Neural cell (in vitro differentiated cells): ENCODE data around the gene TCEAL9. TPM values are rescaled to one million over a fixed set of nuclear protein-coding genes. Genes with fewer than 3 reads are reported as not detected.

Experiments
- H2AFZ ChIP-seq: fragments of 200-600, 300-800 bp; sonication (generic), shearing (Covaris generic); 2 replicates; pipeline ENCODE4 v1.6.0; 2014; ENCODE audit warnings: low read depth, mild to moderate bottlenecking, antibody characterized with exemption, low read length, moderate library complexity
- H3F3A ChIP-seq: fragments of 200-600 bp; shearing (Covaris generic); 2 replicates; pipeline ENCODE4 v1.6.1; 2016; ENCODE audit warnings: mild to moderate bottlenecking, moderate library complexity, mixed read lengths, antibody characterized with exemption, low read length; ENCODE audit not compliant: insufficient read depth, poor library complexity, severe bottlenecking
- H3K27ac ChIP-seq: fragments of 200-600, 300-800 bp; sonication (generic), shearing (Covaris generic); 2 replicates; pipeline ENCODE4 v1.5.1; 2014; ENCODE audit warnings: mild to moderate bottlenecking, low read length, moderate library complexity
- H3K27me3 ChIP-seq: fragments of 300-800, 200-600 bp; sonication (generic), shearing (Covaris generic); 2 replicates; pipeline ENCODE4 v1.6.0; 2014; ENCODE audit warnings: mild to moderate bottlenecking, low read depth, low read length, moderate library complexity; ENCODE audit not compliant: insufficient read depth
- H3K36me3 ChIP-seq: fragments of 300-800, 200-600 bp; sonication (generic), shearing (Covaris generic); 2 replicates; pipeline ENCODE4 v1.5.1; 2014; ENCODE audit warnings: mild to moderate bottlenecking, antibody characterized with exemption, low read length, moderate library complexity; ENCODE audit not compliant: insufficient read depth
- H3K4me2 ChIP-seq: fragments of 300-800, 200-600 bp; sonication (generic), shearing (Covaris generic); 2 replicates; pipeline ENCODE4 v1.6.0; 2014; ENCODE audit warnings: mild to moderate bottlenecking, low read length
- H3K4me3 ChIP-seq: fragments of 300-800, 200-600 bp; sonication (generic), shearing (Covaris generic); 2 replicates; pipeline ENCODE4 v1.5.1; 2014; ENCODE audit warnings: mild to moderate bottlenecking, low read length, moderate library complexity
- H3K79me2 ChIP-seq: fragments of 200-600 bp; shearing (Covaris generic); replicated peaks from 2 replicates; pipeline ENCODE4 v1.6.0; 2014; ENCODE audit warnings: mild to moderate bottlenecking, low read length, moderate library complexity; ENCODE audit not compliant: insufficient read depth
- H3K9ac ChIP-seq: fragments of 300-800, 200-600 bp; sonication (generic), shearing (Covaris generic); 2 replicates; pipeline ENCODE4 v1.6.1; 2016; ENCODE audit warnings: mild to moderate bottlenecking, low read length, mixed read lengths
- H3K9me2 ChIP-seq: fragments of 200-600 bp; shearing (Covaris generic); 2 replicates; pipeline ENCODE4 v1.6.1; 2016; ENCODE audit warnings: mild to moderate bottlenecking, low read length, mixed read lengths; ENCODE audit not compliant: insufficient read depth
- H3K9me3 ChIP-seq: fragments of 200-600, 300-800 bp; sonication (generic), shearing (Covaris generic); 2 replicates; pipeline ENCODE4 v1.6.1; 2016; ENCODE audit warnings: mild to moderate bottlenecking, mixed run types, low read length, moderate library complexity, mixed read lengths
- H4K20me1 ChIP-seq: fragments of 200-600 bp; shearing (Covaris generic); 2 replicates; pipeline ENCODE4 v1.6.1; 2016; ENCODE audit warnings: mild to moderate bottlenecking, mixed run types; ENCODE audit not compliant: insufficient read depth
- EP300 ChIP-seq: fragments of 450-650 bp; conservative IDR thresholded peaks from 2 replicates; pipeline ENCODE4 v1.6.1; 2014; ENCODE audit warnings: antibody characterized with exemption, mild to moderate bottlenecking, moderate library complexity; ENCODE audit not compliant: poor library complexity, severe bottlenecking
- EZH2 ChIP-seq: fragments of 200-600, 300-800 bp; shearing (Covaris generic), sonication (generic); IDR thresholded peaks from 2 replicates; pipeline ENCODE4 v1.6.1; 2014; ENCODE audit warnings: antibody characterized with exemption, low read length, borderline replicate concordance, mild to moderate bottlenecking; ENCODE audit not compliant: insufficient read depth, poor library complexity, severe bottlenecking
- MXI1 ChIP-seq: fragments of 450-650 bp; conservative IDR thresholded peaks from 2 replicates; pipeline ENCODE4 v1.6.1; 2014; ENCODE audit warnings: antibody characterized with exemption, mild to moderate bottlenecking; ENCODE audit not compliant: poor library complexity, severe bottlenecking
- POLR2AphosphoS5 ChIP-seq: IDR thresholded peaks from 2 replicates; pipeline ENCODE4 v1.6.1; 2012
- SMC3 ChIP-seq: fragments of 450-650 bp; conservative IDR thresholded peaks from 2 replicates; pipeline ENCODE4 v1.6.1; 2014; ENCODE audit warnings: antibody characterized with exemption, mild to moderate bottlenecking, moderate library complexity; ENCODE audit not compliant: poor library complexity
- TAF1 ChIP-seq: IDR thresholded peaks from 2 replicates; pipeline ENCODE4 v1.6.1; 2012; ENCODE audit warnings: low read depth
- polyA plus RNA-seq: library from polyadenylated mRNA; depleted of rRNA; stranded (reverse); fragments of >200 nt; gene quantifications from 2 replicates; pipeline ENCODE4 v1.2.3, GENCODE V29; 2014
- TF ChIP-seq, protein P1 (sequence below): IDR thresholded peaks from 2 replicates; pipeline ENCODE4 v1.6.1; 2012; ENCODE audit warnings: borderline replicate concordance
- TF ChIP-seq, protein P2 (sequence below): fragments of 450-650 bp; IDR thresholded peaks from 2 replicates; pipeline ENCODE4 v1.5.1; 2014; ENCODE audit warnings: antibody characterized with exemption, mild to moderate bottlenecking, moderate library complexity; ENCODE audit not compliant: poor library complexity, severe bottlenecking

TCEAL9 gene
- polyA plus RNA-seq, 1 donor from 2014 or later: 84.5 TPM

DNA sequence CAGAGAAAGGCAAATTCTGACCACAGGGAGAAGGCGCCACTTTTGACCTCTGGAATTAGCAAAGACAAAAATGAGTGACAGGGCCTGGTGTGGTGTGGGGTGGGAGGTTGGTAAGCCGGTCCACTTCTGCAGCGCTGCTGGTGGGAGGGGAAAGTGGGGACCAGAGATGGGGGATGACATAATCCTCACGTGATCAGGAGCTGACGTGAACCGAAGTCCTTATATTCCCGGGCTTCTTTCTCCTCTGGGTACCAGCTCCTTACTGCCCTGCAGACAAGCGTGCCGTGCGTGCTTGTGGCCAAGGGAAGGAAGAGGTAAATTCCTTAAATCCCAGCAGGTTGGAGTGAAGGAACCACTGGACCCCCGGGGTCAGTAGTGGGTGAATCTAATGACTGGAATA is 26.3 kb upstream of the TCEAL9 start, which contains the start of gene TCEAL7:
TSS of gene TCEAL7 (plus strand) at position 249 of the 400 bp plus-strand sequence. CDS start 1,165 bp downstream, outside the sequence.
- no peaks in the 10 kb centered on the region for H3K27me3 ChIP-seq
- no peak within 1 kb of the TSS for H3K4me2 ChIP-seq
- peak within 1 kb of the TSS; percentile 74 for H3K9ac ChIP-seq
- H2AFZ ChIP-seq: no peak within 1 kb of the TSS
- peak within 1 kb of the TSS; percentile 62 for H3K4me3 ChIP-seq
- no peaks in the 10 kb centered on the region for H4K20me1 ChIP-seq
- H3K79me2 ChIP-seq: no peaks in the 10 kb centered on the region
- peak within 1 kb of the TSS; percentile 86 for H3K27ac ChIP-seq
- no peaks in the 10 kb centered on the region for H3K9me2 ChIP-seq
- H3F3A ChIP-seq: no peaks in the 10 kb centered on the region
- H3K36me3 ChIP-seq: no peaks in the 10 kb centered on the region
- TF ChIP-seq MXI1 (no peak), POLR2AphosphoS5 (peak; percentile 89), TAF1 (no peak), SMC3 (peak; percentile 15), EZH2 (no peak), EP300 (peak; percentile 15)
- TF ChIP-seq, protein P1, sequence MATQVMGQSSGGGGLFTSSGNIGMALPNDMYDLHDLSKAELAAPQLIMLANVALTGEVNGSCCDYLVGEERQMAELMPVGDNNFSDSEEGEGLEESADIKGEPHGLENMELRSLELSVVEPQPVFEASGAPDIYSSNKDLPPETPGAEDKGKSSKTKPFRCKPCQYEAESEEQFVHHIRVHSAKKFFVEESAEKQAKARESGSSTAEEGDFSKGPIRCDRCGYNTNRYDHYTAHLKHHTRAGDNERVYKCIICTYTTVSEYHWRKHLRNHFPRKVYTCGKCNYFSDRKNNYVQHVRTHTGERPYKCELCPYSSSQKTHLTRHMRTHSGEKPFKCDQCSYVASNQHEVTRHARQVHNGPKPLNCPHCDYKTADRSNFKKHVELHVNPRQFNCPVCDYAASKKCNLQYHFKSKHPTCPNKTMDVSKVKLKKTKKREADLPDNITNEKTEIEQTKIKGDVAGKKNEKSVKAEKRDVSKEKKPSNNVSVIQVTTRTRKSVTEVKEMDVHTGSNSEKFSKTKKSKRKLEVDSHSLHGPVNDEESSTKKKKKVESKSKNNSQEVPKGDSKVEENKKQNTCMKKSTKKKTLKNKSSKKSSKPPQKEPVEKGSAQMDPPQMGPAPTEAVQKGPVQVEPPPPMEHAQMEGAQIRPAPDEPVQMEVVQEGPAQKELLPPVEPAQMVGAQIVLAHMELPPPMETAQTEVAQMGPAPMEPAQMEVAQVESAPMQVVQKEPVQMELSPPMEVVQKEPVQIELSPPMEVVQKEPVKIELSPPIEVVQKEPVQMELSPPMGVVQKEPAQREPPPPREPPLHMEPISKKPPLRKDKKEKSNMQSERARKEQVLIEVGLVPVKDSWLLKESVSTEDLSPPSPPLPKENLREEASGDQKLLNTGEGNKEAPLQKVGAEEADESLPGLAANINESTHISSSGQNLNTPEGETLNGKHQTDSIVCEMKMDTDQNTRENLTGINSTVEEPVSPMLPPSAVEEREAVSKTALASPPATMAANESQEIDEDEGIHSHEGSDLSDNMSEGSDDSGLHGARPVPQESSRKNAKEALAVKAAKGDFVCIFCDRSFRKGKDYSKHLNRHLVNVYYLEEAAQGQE: no peak
- TF ChIP-seq, protein P2, sequence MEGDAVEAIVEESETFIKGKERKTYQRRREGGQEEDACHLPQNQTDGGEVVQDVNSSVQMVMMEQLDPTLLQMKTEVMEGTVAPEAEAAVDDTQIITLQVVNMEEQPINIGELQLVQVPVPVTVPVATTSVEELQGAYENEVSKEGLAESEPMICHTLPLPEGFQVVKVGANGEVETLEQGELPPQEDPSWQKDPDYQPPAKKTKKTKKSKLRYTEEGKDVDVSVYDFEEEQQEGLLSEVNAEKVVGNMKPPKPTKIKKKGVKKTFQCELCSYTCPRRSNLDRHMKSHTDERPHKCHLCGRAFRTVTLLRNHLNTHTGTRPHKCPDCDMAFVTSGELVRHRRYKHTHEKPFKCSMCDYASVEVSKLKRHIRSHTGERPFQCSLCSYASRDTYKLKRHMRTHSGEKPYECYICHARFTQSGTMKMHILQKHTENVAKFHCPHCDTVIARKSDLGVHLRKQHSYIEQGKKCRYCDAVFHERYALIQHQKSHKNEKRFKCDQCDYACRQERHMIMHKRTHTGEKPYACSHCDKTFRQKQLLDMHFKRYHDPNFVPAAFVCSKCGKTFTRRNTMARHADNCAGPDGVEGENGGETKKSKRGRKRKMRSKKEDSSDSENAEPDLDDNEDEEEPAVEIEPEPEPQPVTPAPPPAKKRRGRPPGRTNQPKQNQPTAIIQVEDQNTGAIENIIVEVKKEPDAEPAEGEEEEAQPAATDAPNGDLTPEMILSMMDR: no peak
- no peaks in the 10 kb centered on the region for H3K9me3 ChIP-seq

DNA sequence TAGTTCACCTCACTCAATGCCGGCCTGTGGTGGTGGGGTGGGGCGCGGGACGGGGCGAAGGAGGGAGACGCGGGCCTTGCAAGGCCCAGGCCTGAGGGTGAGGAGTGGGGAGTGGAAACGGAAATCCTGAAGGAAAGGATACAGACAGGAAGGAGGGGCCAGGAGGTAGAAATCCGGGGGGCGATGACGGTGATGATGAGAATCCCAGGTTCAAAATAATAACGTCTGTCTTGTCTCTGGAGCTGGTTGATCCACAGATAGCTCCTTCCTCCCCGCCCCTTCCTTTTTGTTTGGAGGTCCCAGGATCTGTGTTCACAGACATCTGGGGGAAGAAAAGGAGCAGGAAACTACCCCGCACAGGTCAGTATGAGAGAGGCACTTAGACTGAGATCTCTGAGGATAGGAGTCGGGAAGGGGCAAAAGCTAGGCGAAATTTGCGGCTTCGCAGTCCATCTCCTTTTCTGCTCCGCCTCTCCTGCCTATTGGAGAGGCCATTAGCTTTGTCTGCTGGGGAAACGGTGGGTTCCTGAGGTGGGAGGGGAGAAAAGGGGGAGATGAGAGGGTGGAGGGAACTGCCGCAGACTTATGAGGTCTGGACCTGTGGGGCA is 25.5 kb upstream of the TCEAL9 start:
- peak; percentile 39 for TF ChIP-seq TAF1
- TF ChIP-seq MXI1: no peak
- TF ChIP-seq, protein P2: no peak
- H3F3A ChIP-seq: no peaks in the 10 kb centered on the region
- H3K27me3 ChIP-seq: no peaks in the 10 kb centered on the region
- no peak overlapping the region for H2AFZ ChIP-seq
- peak overlapping the region; percentile 62 for H3K4me3 ChIP-seq
- no peaks in the 10 kb centered on the region for H3K9me3 ChIP-seq
- no peaks in the 10 kb centered on the region for H3K79me2 ChIP-seq
- no peak overlapping the region for H3K4me2 ChIP-seq
- H3K9me2 ChIP-seq: no peaks in the 10 kb centered on the region
- H3K9ac ChIP-seq: peak overlapping the region; percentile 74
- peak overlapping the region; percentile 86 for H3K27ac ChIP-seq
- H3K36me3 ChIP-seq: no peaks in the 10 kb centered on the region
- H4K20me1 ChIP-seq: no peaks in the 10 kb centered on the region
